GM18499 (cell line): Measurements from ENCODE around the gene NAB1.

Experiments used
- ATAC-seq: cut with Tn5 transposase; IDR thresholded peaks from one replicate; pipeline ENCODE4 v1.9.1; 2021; ENCODE audit warnings: moderate number of reproducible peaks; ENCODE audit not compliant: insufficient read depth, unreplicated experiment

The NAB1 gene

GRCh38 chr2:190636361-190636760 is 12.5 kb upstream of the NAB1 start:
- ATAC-seq: no peak

- no peak for ATAC-seq
These were observed 11.6 kb upstream of the NAB1 start for GRCh38 chr2:190637281-190637734.

GRCh38 chr2:190637903-190638618 is 10.8 kb upstream of the NAB1 start:
- ATAC-seq: no peak

GRCh38 chr2:190640117-190640516 is 8.8 kb upstream of the NAB1 start:
- no peak for ATAC-seq

- no peak for ATAC-seq
These were observed 7.4 kb upstream of the NAB1 start for GRCh38 chr2:190641469-190641868.

- ATAC-seq: no peak
These were observed 1.9 kb upstream of the NAB1 start for GRCh38 chr2:190646780-190647522.

GRCh38 chr2:190648289-190649034 is 421 bp upstream of the NAB1 start:
- peak; percentile 34 for ATAC-seq

GRCh38 chr2:190649798-190650390 is 1.0 kb downstream of the NAB1 start:
- ATAC-seq: no peak

- no peak for ATAC-seq
These were observed 2.5 kb downstream of the NAB1 start for GRCh38 chr2:190651413-190651812.

- ATAC-seq: no peak
These were observed 4.3 kb downstream of the NAB1 start for GRCh38 chr2:190653231-190653630.

- ATAC-seq: no peak
These were observed 5.0 kb downstream of the NAB1 start for GRCh38 chr2:190653931-190654330.

GRCh38 chr2:190655113-190655512 is 6.2 kb downstream of the NAB1 start:
- ATAC-seq: no peak

GRCh38 chr2:190655570-190655969 is 6.7 kb downstream of the NAB1 start:
- no peak for ATAC-seq

- no peak for ATAC-seq
These were observed 7.4 kb downstream of the NAB1 start for GRCh38 chr2:190656301-190656700.

GRCh38 chr2:190657474-190658255 is 8.8 kb downstream of the NAB1 start:
- no peak for ATAC-seq

- ATAC-seq: no peak
These were observed 10.7 kb downstream of the NAB1 start for GRCh38 chr2:190659553-190659952.

GRCh38 chr2:190662754-190663153 is 13.9 kb downstream of the NAB1 start:
- ATAC-seq: no peak

- no peak for ATAC-seq
These were observed 14.5 kb downstream of the NAB1 start for GRCh38 chr2:190663348-190663747.

GRCh38 chr2:190663839-190664238 is 15.0 kb downstream of the NAB1 start:
- no peak for ATAC-seq

GRCh38 chr2:190664240-190664639 is 15.4 kb downstream of the NAB1 start:
- no peak for ATAC-seq
